Measurements from ENCODE around the gene RIN3.

The RIN3 gene

GRCh38 chr14:92575061-92575747, 61.6 kb downstream of the RIN3 start:
- no peak for DNase-seq (ENCODE audit: low read depth)

DNA sequence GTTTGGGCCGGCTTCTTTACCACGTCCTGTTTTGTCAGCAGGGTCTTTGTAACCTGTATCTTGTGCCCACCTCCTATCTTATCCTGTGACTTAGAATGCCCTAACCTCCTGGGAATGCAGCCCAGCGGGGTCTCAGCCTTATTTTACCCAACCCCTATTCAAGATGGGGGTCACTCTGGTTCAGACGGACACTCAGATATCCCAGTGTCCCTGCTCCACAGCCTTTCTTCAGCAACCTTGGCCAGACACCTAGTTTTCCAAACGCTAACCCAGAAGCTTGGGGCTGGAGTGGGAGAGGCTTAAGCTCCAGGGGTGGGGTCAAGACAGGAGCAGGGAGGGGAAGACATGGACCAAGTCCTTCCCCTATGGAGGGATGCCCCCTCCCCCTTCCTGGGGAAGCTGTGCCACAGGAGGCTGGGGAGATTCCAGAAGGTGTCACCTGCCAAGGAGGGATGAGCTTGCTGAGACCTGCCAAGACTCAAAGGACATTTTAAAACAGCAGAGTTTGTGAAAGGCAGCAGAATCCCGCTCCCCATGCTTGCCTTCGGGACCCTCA, 62.2 kb downstream of the RIN3 start:
- DNase-seq (ENCODE audit: low read depth): no peak

DNA sequence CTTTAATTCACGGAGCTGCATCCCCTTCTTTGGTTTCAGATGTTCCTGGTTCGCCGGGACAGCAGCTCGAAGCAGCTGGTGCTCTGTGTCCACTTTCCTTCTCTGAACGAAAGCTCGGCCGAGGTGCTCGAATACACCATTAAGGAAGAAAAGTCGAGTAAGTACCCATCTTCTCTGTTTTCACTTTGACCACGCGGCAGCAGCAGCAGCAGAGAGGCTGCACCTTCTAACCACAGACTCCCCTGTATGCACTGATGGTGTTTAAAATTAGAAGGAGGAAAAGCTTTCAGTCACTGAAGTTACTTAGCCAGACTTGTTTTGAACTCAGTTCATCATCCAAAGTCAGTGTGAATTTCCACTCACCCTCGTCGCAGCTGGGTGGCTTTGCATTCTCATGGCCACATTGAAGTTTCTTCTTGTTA, 63.8 kb downstream of the RIN3 start:
- no peak for DNase-seq (ENCODE audit: low read depth)

DNA sequence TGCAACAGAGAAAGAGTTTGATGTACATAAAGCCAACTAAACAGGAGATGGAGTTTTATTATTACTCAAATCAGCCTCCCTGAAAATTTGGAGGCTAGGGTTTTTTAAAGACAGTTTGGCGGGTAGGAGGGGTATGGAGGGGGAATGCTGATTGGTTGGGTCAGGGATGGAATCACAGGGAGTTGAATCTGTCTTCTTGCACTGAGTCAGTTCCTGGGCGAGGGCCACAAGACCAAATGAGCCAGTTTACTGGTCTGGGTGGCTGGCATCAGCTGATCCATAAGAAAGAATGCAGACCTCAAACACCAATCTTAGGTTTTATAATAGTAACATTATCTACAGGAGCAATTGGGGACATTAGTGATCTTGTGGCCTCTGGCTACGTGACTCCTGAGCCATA, 64.9 kb downstream of the RIN3 start:
- DNase-seq (ENCODE audit: low read depth): no peak

DNA sequence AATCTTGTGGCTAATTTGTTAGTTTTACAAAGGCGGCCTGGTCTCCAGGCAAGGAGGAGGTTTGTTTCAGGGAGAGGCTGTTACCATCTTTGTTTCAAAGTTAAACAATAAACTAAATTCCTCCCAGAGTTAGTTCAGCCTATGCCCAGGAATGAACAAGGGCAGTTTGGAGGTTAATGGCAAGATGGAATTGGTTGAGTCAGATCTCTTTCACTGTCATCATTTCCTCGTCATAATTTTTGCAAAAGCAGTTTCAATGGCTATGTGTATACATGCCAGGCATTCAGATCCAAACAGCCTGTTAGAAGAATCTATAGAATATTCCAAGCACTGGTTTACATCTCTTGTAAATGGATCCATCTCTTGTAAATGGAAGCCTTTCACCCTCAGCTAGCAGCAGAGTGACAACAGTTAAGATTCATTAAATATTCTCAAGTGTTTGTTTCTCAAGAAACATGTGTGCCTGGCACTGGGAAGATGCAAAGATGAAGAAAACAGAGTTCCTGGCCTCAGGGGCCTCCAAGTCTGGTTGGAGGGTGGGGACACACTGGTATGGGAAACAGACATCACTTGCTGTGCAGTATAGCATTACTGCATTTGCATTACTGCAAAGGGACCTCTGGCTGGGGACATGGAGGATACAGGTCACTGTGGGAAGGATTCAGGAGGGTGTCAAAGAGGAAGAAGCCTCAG, 65.8 kb downstream of the RIN3 start:
- DNase-seq (ENCODE audit: low read depth): no peak

- no peak for DNase-seq (ENCODE audit: low read depth)
Observed at GRCh38 chr14:92581206-92581605, 67.6 kb downstream of the RIN3 start.

DNA sequence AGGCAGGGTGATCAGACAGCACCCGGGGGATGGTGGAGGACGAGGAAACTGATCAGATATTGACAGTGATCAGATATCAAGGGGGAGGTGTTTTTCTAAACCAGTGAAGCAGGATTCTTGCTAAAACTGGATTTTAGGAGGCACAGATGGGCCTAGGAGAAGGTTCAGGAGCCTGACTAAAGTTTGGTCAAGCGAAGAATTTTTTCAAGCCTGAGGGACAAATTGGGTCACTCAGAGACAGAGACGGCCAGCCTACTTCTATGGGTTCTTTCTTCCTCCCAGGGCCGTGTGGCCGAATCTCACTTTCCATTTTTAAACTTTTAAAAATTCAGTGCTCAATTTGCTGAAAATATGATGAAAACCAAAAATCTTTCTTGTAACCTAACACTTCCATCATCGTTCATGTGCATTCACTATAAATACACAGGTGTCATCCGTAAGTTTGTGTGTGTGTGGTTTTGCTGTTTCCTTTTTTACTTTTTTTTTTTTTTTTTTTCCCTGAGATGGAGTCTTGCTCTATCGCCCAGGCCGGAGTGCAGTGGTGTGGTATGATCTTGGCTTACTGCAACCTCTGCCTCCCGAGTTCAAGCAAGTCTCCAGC, 68.5 kb downstream of the RIN3 start:
- no peak for DNase-seq (ENCODE audit: low read depth)

GRCh38 chr14:92582706-92583452, 69.3 kb downstream of the RIN3 start:
- DNase-seq (ENCODE audit: low read depth): no peak

GRCh38 chr14:92584220-92584619, 70.6 kb downstream of the RIN3 start:
- no peak for DNase-seq (ENCODE audit: low read depth)

GRCh38 chr14:92584816-92585215, 71.2 kb downstream of the RIN3 start:
- DNase-seq (ENCODE audit: low read depth): no peak

GRCh38 chr14:92585981-92586937, 72.7 kb downstream of the RIN3 start:
- no peak for DNase-seq (ENCODE audit: low read depth)

DNA sequence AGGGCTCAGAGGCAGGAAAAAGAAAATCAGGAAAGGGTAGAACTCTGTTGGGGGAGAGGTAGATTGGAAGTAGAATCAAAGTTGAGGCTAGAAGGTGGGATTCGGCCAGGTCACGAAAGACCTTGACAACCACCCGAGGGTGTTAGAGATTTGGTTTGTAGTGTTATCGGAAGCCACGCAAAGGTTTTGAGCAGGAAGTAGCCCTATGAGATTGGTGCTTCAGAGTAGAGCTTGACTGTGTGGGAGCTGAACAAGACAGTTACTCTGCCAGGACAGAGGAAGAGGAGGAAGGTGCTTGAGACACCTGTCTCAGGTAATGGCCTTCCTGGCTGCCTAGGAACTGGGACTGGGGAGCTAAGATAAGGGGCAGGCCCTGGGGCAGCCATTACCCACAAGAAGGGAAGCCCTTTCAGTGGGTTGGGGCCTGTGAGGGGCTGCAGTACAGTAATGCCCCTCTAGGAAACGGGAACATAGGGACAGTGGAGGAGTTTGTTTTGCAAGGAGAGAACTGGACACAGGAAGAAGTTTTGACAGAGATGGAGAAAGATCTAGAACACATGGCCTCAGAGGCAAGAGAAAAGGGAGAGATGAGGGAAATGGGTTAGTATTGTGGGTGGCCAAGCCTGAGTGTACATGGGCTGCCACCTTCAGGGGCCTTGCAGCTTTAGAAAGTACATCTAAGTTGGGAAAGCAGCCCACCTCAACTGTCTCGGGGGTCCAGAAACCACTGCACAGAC, 73.5 kb downstream of the RIN3 start:
- no peak for DNase-seq (ENCODE audit: low read depth)

DNA sequence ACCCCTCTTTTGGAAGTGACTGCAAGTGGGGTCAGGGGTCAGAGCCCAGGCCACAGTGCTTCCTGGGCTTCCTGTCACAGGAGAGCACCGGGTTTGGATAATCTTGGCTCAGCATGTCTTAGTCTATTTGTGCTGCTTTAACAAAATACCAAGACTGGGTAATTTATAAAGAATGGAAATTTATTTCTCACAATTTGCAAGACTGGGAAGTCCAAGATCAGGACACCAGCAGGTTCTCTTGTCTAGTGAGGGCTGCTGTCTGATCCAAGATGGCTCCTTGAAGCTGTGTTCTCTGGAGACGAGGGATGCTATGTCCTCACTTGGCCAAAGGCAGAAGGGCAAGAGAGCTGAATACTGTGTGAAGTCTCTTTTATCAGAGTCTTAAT, 74.1 kb downstream of the RIN3 start:
- no peak for DNase-seq (ENCODE audit: low read depth)

- no peak for DNase-seq (ENCODE audit: low read depth)
Observed at GRCh38 chr14:92589213-92589852, 75.8 kb downstream of the RIN3 start.

DNA sequence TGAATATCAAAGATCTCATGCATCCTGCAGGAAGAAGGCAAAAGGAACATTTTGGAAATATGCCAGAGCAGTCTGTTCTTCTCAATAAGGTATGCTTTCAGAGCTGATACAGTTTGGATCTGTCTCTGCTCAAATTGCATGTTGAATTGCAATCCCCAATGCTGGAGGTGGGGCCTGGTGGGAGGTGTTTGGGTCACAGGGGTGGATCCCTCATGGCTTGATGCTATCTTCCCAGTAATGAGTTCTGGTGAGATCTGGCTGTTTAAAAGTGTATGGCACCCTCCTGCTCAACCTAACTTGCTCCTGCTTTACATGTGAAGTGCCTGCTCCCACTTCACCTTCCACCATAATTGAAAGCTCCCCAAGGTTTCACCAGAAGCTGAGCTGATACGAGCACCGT, 76.6 kb downstream of the RIN3 start:
- no peak for DNase-seq (ENCODE audit: low read depth)

DNA sequence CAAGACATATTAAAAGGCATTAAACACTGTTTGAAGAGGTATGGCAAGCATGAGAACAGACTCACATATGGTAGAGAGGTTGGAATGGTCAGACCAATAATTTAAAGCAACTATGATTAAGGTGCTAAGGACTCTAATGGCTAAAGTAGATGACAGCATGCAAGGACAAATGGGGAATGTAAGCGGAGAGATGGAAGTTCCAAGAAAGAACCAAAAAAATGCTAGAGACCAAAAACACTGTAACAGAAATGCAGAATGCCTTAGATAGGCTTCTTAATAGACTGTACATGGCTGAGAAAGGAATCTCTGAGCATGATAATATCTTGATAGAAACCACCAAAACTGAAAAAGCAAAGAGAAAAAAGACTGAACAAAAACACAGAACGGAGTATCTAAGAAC, 77.4 kb downstream of the RIN3 start:
- no peak for DNase-seq (ENCODE audit: low read depth)

DNA sequence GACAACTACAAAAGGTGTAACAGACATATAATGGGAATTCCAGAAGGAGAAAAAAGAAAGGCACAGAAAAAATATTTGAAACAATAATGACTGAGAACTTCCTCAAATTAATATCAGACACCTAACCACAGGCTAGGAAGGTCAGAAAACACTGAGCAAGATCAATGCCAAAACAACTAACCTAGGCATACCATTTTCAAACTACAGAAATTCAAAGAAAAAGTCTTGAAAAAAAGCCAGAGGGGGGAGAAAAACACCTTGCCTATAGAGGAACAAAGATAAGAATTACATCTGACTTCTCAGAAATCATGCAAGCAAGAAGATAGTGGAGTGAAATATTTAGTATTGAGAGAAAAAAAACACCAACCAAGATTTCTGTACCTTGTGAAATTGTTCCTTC, 77.8 kb downstream of the RIN3 start:
- no peak for DNase-seq (ENCODE audit: low read depth)

GRCh38 chr14:92595267-92595666, 81.7 kb downstream of the RIN3 start:
- no peak for DNase-seq (ENCODE audit: low read depth)

GRCh38 chr14:92596331-92596907, 82.8 kb downstream of the RIN3 start:
- DNase-seq (ENCODE audit: low read depth): no peak
